ENCODE measurements around the gene CLEC10A.
A peak's percentile ranks its signal among the peaks of the same experiment; 100 is the strongest.
"Not testable (repeated sequence)": the region's sequence is repeated elsewhere in the genome, so short reads cannot be mapped to it uniquely, and the experiment has no call there.

Gene CLEC10A

DNA sequence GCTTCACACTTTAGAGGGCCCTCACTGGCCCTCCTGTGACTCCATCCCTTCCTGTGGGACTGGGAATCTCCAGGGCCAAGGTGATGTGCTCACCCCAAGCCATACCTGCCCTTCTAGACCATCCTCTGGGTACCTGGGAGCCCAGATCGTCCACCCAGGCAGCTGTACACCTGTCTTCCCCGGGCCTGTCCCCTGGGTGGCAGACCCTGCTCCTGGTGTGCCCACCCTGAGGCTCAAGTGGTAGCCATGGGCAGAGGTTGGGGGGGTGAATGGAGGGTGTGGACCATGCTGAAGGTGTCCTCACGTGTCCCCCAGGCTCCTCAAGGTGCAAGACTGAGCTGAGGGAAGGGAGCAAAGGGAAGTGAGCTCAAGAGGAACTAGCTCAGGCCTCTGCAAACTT is 9.3 kb downstream of the CLEC10A start:
- no peak for DNase-seq

GRCh38 chr17:7068268-7068667 is 11.8 kb downstream of the CLEC10A start:
- DNase-seq: no peak

GRCh38 chr17:7067198-7067597 is 12.9 kb downstream of the CLEC10A start:
- no peak for DNase-seq

GRCh38 chr17:7064261-7064660 is 15.8 kb downstream of the CLEC10A start:
- DNase-seq: no peak

GRCh38 chr17:7063518-7064094 is 16.4 kb downstream of the CLEC10A start:
- DNase-seq: no peak

- peak; percentile 33 for DNase-seq
Measured at GRCh38 chr17:7060165-7060891, 19.7 kb downstream of the CLEC10A start.

DNA sequence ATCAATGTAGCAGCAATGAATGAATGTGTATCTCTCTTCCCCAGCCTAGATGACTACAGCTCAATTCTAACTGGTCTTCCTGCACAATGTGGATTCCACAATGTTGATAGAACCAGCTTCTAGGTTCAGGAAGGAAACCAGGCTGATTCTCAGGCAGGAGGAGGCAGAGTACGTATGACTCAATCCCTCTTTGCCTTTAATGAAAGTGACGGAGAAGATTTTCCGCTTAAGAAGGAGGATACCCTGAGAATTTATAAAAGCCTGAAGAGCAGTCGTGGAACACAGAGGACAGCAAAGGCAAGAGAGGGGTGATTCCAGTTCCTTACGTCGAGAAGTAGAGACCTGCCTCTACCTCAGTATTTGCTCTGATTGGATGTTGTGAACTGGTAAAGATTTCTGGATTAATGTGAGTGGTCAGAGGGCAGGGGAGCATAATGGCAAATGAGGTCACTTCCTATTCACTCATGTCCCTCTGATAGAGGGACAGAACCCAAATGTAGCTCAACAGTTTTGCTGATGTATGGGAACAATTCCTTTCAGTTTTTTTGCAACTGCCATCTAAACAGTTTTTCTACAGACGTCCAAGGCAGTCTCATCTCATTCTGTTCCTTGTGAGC is 21.1 kb downstream of the CLEC10A start:
- no peak for DNase-seq

DNA sequence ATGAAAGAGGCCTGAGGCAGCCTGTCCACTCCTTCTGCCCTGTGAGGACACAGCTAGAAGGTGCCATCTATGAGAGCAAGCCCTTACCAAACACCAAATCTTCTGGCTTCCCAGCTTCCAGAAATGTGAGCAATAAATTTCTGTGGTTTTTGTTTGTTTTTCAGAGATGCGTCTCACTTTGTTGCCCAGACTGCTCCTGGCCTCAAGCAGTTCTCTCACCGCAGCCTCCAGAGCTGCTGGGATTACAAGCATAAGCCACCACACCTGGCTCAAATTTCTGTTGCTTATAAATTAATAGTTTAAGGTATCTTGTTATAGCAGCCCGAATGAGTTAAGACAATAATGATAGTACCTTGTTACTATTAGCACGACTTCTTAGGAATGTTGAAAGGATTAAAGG is 23.7 kb downstream of the CLEC10A start:
- DNase-seq: no peak

GRCh38 chr17:7050583-7050982 is 29.5 kb downstream of the CLEC10A start:
- DNase-seq: not testable (repeated sequence)

DNA sequence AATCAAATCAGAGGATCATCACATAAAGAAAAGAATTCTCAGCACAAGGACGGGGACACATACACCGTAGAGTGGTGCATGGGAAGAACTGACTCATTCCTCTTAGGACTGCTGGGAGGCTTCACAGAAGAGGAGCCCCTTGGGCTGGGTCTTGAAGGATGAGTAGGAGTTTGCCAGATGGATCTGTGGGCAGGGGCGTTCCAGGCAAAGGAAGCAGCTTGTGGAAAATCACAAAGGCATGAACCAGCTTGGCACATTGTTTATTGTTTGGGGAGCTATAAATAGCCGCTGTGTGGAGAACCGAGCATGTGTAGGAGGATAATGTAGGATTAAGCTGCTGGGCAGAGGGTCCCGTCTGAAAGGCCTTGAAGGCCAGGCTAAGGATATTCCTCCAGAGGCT is 31.1 kb downstream of the CLEC10A start:
- DNase-seq: no peak

GRCh38 chr17:7047566-7047965 is 32.5 kb downstream of the CLEC10A start:
- DNase-seq: peak; percentile 51

DNA sequence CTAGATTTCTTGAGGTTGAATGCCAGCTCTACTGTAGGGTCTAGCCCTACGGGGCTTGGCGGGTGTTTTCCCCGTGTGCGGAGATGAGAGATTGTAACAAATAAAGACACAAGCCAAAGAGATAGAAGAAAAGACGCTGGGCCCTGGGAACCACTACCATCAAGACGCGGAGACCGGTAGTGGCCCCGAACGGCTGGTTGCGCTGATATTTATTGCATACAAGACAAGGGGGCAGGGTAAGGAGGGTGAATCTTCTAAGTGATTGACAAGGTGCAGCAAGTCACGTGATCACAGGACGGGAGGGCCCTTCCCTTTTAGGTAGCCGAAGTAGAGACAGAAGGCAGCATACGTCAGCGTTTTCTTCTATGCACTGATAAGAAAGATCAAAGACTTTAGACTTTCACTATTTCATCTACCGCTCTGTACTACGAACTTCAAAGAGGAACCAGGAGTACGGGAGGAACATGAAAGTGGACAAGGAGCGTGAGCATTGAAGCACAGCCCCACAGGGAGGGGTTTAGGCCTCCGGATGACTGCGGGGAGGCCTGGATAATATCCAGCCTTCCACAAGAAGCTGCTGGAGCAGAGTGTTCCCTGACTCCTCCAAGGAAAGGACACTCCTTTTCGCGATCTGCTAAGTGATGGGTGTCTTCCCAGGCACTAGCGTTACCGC is 33.2 kb downstream of the CLEC10A start:
- peak; percentile 68 for DNase-seq

DNA sequence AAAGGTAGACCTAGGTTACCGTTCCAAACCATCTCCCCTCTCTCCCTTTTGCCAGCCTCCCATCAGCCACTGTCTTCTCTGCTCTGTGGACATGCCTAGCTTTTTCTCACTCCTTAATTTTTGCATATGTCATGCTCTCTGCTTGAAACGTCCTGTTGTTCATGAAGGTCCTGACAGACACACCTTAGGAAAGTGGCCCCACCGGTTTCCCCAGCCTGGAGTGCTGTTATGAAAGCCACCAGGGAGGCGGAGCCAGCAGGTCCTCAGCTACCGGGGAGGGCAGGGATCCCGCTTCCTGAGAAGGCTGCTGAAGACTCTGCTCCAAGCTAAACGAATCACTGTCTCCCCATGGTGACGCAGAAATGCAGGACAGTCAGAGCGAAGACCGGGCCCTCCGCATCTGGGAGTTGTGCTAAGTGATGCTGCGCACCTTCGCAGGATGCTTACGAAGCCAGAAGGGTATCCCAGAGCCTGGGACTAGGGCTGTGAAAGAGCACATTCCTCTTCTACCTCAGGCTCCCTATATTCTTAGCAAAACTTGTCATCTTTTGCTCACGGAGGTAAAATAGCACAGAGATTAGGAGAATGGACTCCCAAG is 33.8 kb downstream of the CLEC10A start:
- peak; percentile 11 for DNase-seq

- DNase-seq: peak; percentile 26
Measured at GRCh38 chr17:7045492-7046126, 34.4 kb downstream of the CLEC10A start.

DNA sequence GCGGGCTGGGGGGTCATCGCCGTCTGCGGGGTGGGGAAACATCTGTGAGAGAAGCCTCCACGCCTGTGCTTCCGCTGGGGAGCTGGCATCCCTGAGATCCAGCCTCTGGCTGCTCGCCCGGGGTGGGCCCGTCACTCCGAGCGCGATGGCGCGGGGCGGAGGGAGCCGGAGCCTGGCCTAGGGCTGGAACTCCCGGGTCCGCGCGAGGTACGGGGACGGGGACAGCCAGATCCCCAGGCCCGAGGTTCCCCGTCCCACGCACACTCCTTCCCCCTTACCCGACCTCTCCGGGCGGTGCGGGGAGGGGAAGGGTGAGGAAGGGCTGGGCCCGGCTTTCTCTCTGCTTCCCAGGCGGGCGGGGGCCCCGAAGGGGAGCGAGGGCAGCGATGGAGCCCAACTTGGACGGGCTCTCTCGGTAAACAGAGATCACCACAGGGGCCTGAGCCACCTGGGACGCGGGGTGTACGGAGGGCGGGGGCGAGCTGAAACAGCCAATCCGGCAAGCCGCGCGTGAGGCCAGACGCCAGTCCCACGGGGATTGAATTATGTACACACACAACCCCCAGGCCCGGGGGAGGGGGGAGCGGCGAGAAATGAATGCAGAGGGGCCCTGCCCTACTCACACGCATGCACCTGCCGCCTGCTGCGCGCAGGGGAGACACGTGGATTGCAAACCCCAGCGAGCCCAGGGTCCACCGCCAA is 36.4 kb downstream of the CLEC10A start, which contains the start of gene SLC16A11:
Gene SLC16A11, minus strand, starts transcription at position 596 of the 702 bp plus-strand sequence. Its CDS starts 579 bp downstream, at position 17.
- peak; percentile 27 for DNase-seq

DNA sequence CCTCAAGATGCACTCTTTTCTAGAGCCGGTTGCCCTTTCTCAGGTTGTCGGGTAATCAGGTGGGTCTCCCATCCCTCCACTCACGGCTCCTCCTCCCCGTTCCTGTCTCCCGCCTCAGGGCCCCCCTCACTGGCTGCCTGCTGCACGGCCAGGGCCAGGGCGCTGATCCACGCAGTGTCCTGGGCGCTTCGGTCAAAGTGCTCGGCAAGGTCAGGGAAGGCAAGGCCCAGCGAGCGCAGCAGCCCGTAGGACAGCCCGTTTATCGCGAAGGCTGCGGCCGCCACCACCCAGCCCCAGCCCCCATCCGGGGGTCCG is 36.9 kb downstream of the CLEC10A start:
- DNase-seq: peak; percentile 28

DNA sequence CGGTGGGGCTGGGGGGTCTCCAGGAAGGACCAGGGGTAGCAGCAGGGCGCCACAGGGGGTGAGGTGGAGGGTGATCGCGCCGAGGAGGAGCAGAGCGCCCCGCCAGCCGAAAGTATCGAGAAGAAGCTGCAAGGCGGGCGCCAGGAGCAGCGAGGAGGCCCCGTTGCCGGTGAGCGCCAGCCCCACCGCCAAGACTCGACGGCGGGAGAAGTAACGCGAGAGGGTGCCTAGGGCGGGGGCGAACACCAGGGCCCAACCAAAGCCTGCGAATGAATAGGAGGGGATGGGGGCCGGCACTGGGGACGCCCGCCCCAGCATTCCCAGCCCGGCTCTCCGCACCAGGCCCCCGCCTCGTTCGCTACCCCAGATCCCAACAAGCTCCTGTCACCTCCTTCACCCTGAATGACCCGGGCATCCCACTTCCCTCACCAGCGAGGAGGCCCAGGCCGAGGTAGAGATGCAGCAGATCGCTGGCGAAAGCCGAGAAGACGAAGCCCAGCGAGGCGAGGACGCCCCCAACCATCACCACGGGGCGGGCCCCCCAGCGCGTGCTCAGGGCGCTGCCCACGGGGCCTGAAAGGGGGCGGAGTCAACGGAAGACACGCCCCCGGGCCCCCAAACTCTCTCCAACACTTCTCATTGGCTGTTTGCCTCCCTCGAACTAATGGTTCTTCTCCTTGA is 37.4 kb downstream of the CLEC10A start:
- peak; percentile 34 for DNase-seq

DNA sequence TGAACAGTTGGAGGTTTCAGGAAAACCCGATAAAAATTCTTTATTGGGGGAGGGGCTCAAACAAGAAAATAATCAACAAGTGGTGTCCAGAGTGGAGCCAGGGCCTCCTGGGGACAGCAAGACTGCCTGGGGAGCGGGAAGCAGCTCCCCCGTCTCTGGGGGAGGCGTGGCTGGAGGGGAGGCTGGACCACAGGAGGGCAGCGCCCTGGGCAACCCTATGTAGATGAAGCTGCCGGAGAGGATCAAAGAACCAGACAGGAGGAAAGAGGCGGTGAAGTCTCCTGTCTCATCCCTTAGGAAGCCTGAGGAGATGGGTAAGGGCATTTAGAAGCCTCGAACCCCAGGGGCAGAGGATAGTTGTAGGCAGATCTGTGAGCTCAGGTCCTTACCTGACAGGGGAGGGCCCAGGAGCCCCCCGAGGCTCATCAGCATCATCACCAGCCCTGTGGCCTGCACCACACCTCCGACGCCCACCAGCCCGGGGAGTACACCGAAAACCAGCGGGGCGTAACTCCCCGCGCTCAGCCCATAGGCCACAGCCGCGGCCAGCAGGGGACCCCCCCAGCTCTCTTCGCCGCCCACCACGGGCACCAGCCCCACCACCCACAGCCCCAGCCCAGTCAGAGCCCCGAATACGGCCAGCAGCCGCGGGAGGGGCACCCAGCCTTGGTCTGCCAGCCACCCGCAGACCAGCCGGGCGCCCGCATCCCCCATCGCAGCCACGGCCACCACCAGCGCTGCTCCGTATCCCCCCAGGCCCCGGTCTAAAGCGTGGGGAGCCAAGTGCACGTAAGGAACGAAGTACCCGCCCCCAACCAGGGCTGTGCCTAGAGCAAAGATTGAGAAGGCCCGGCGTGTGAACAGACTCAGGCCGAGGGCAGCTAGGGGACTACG is 38.2 kb downstream of the CLEC10A start:
- DNase-seq: no peak

DNA sequence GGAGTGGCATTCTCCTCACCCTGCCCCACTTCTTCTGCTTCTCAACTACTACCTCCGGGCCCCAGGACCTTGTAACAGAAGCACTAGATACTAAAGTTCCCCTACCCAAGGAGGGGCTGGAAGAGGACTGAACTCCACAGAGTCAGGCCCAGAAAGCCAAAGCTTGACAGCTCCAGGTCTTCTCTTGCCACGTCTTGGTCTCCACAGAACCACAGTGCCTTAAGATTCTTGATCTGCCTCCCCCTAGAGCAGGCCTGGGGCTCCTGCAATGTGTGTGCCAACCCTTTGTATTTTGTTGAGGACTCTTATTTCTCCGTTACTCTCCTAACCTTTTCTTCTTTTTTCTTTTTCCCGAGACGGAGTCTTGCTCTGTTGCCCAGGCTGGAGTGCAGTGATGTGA is 40.2 kb downstream of the CLEC10A start:
- DNase-seq: no peak

- DNase-seq: no peak
Measured at GRCh38 chr17:7038025-7038862, 41.8 kb downstream of the CLEC10A start.
